DMS53 treated with DMSO at 0.1 percent for 48 hours (cell line): Measurements from ENCODE around the gene QSOX2.

ENCODE experiments used
- DNase-seq: peaks from one replicate; lab custom pipeline; 2025; ENCODE audit not compliant: unreplicated experiment; lab: John Stamatoyannopoulos, UW

QSOX2 gene

DNA sequence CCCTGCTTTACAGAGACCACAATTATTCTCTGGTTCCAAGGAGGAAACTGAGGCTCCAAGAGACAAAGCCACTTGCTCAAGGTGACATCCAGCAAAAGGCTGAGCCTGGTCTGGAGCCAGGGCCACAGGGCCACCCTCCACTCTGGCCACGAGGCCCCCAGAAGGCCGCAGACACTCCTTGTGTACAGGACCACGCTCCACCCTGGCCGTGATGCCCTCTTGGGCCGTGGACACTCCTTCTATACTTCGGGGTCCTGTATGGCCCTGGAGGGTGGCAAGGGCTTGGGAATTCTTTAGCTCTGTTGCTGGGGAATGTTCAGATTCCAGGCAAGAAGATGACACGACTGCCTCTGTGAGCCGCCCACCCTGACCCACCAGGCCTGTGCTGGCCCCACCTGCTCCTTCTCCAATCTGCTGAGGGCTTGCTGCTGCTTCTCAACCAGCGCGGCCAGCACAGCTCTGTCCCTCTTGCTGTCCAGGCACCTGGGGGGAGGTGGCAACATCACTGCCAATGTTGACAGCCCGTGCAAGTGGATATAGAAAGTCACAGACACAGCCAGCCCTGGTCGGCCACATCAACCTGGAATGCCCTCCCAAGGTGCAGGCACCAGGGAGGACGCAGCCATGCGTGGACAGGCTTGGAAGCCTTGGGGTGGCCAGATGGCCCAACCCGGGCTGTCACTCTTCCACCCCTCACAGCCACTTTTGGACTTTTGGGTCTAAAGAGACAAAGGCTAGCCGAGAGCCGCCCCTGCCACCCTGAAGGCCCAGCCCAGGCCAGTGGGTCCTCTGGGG is 20.1 kb upstream of the QSOX2 start:
- no peak for DNase-seq

DNA sequence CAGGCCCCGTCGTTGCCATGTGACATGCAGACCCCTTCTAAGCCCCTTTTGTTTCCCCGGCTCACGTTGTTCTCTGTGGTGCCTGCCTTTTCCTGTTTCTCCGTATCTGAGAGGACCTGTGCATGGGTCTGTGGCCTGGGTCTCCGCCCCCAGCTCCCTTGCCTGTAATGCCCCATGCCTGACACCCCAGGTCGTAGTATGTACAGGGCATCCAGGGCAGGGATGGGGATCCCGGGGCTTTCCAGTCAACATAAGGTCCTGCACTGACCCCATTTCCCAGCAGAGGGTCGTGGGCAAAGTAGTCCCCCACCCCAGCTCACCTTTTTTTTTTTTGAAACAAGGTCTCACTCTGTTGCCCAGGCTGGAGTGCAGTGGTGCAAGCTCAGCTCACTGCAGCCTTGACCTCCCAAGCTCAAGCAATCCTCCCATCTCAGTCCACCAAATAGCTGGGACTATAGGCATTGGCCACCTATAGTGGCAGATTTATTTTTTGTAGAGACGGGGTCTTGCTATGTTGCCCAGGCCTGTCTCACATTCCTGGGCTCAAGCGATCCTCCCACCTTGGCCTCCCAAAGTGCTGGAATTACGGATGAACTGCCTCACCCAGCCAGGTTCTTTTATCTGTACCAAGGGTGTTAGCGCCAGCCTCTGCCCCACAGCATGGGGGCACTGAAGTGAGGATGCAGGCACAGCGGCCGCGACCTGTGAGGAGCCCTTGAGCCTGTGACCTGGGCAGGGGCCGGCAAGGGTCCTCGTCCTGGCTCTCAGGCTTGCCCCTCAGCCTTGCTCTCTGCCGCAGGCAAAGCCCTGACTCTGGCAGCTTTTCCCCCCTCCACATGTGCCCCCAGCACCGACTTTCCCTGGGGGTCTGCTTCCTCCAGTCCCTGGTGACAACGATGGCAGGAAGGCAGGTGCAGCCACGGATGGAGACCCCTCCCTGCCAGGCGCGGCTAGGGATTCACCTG is 19.1 kb upstream of the QSOX2 start:
- DNase-seq: no peak

- DNase-seq: no peak
These were observed 18.4 kb upstream of the QSOX2 start for GRCh38 chr9:136264031-136264430.

DNA sequence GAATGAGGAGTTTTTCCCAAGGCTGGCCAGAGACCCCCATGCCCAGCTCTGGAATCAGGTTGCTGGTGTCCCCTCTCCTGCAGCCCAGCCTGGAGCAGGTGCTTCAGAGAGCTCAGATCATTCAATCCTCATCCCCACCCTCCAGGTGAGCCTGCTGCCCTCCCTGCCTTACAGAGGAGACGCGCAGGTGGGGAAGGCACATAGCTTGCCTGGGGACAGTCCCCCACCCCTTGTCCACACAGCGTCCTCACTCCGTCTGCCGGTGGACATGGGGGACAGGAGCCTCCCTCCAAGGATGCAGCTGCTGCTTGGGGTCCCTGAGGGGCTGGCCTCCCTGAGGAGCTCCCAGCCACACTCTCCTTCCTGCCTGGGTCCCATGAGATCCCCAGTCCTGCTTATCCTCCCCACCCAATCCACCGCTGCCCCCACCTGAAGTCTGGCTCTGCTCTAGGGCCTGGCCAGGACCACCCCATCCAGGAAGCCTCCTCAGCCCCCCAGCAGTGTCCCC is 17.1 kb upstream of the QSOX2 start:
- DNase-seq: no peak

GRCh38 chr9:136261686-136262430 is 16.2 kb upstream of the QSOX2 start:
- no peak for DNase-seq

- no peak for DNase-seq
These were observed 15.4 kb upstream of the QSOX2 start for GRCh38 chr9:136260936-136261472.

DNA sequence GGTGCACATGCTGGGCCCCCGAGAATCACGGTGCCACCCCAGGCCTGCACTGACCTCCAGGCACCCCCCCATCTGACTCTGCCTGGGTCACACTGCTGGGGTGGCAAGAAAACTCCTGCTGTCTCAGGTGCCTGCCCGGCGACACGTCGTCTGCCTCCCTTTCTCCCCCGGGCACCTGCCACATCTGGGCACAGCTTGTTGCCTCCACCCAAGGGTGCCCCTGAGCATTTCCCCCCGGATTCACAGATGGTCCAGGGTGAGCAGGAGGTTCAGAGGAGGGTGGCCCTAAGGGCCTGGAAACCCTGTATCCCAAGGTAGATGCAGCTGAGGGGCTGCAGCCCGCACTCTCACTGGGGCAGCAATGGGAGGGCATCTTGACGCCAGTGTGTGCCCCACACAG is 14.9 kb upstream of the QSOX2 start:
- DNase-seq: no peak

GRCh38 chr9:136259836-136260235 is 14.2 kb upstream of the QSOX2 start:
- DNase-seq: no peak

DNA sequence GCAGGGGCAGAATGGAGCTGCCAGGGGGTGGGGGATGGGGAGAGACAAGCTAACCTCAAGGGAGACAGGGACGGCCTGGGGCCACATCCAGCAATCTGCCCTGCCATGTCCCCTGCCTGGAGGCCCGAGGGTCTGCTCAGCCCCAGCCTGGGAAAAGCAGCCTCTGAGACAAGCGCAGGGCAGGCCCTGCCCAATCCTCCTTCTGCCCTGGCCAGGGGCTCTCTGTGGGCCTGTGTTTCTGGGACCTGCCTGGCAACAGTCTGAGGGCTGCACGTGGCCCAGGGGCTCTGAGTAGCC is 13.9 kb upstream of the QSOX2 start:
- DNase-seq: no peak

DNA sequence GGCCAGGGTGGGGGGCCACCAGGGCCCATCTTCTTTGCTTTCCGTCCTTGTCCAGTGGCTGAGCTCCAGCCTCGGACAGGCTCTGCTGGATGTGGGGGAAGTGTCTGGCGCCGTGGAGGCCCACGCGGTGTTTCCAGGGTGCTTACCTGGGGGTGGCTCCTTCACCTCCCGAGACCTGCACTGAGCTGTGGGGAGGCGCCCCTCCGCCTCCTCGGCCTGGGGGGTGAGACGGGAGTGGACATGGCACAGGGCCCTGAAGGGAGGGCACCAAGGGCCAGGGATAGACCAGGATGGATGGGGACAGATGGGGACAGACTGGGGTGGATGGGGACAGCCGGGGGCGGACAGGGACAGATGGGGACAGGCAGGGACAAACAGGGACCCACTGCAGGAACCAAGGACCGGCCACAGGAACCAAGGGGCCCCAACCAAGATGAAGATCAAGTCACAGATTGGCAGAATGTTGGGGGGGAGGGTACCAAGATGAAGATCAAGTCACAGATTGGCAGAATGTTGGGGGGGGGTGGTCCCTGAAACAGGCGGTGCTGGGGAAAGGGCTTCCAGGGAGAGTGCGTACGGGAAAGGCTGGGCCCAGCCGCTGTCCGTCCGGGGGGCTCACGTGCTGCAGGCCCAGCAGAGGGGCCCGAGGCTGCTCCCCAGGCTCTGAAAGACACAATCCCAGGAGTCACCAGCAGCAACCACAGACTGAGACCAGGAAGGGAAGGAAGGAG is 13.3 kb upstream of the QSOX2 start:
- DNase-seq: no peak

DNA sequence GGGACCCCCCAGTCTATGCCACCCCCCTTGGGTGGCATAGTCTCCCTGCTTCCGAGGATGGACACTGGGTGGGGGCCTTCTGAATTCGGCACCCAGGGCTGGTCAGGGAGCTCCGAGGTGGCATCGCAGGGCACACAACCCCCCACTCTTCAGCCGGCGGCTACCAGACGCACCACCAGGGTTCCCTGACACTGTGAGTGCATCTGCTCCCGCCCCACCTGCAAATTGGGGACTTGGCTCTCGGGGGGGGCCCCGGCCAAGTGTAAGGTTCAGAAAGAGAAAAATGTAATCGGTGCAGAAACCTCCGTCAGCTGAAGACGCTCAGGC is 12.7 kb upstream of the QSOX2 start:
- DNase-seq: no peak

GRCh38 chr9:136257381-136258298 is 12.0 kb upstream of the QSOX2 start:
- no peak for DNase-seq

GRCh38 chr9:136255896-136256890 is 10.6 kb upstream of the QSOX2 start:
- no peak for DNase-seq

DNA sequence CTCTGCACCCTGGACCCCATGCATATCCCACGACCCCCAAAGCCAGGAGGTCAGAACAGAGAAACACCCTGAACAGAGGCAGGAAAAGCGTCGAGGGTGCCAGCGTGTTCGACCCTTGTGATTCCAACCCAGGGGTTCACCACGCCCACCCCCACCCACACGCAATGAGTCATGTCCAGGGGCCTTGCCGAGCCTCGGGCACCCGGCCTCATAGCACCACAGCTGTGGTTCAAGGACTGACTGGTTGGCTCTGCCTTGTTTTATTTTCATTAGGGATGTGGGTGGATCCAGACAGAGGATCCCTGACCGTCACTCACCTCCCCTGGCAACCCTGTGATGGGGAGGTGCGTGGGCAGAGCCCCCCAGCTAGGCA is 9.5 kb upstream of the QSOX2 start:
- DNase-seq: no peak

GRCh38 chr9:136254381-136255165 is 9.0 kb upstream of the QSOX2 start:
- DNase-seq: no peak

- DNase-seq: no peak
These were observed 7.9 kb upstream of the QSOX2 start for GRCh38 chr9:136253246-136254130.

GRCh38 chr9:136252846-136253245 is 7.2 kb upstream of the QSOX2 start:
- no peak for DNase-seq
